B cell (primary cell): Measurements from ENCODE around the gene BABAM2. TPM values are rescaled to one million over a fixed set of nuclear protein-coding genes. Genes with fewer than 3 reads are reported as not detected.

ENCODE experiments used
- ATAC-seq: fragments of 200-7000 bp; cut with Tn5 transposase; one replicate; pipeline ENCODE4 v1.10.0; 2021; ENCODE audit warnings: low read depth, mild to moderate bottlenecking, moderate number of reproducible peaks, moderate library complexity
- CTCF ChIA-PET: fragments of 350-600 bp; sonication (Branson Sonifier 250); formaldehyde crosslinking; loops from one replicate; lab custom pipeline; 2021; ENCODE audit warnings: antibody characterized with exemption, inconsistent platforms; lab: Charles Lee
- POLR2A ChIA-PET: fragments of 350-600 bp; sonication (Branson Sonifier 250); formaldehyde crosslinking; loops from one replicate; lab custom pipeline; 2021; ENCODE audit warnings: antibody characterized with exemption; lab: Charles Lee
- DNase-seq: peaks from one replicate; pipeline ENCODE4 v3.0.0; 2013
- H2AFZ ChIP-seq: 2 replicates; pipeline ENCODE4 v1.6.1; 2012; ENCODE audit warnings: mild to moderate bottlenecking, low read depth, low read length; ENCODE audit not compliant: insufficient read depth, poor library complexity, severe bottlenecking
- H3K27ac ChIP-seq, 2 donors: 1 replicate in 1 of 2; 2 replicates in 1 of 2; pipeline ENCODE4 v1.5.1; 2012 to 2013; ENCODE audit warnings: low read length in 2 of 2, mild to moderate bottlenecking in 2 of 2, moderate library complexity in 1 of 2
- H3K27me3 ChIP-seq, 4 experiments: fragments of 200-600 bp in 1 of 4; sonication (generic) in 1 of 4; replicated peaks in 1 of 4; 1 replicate in 2 of 4; 2 replicates in 2 of 4; pipeline versions ENCODE4 v1.6.1 to v1.7.0; 2013 to 2016; ENCODE audit warnings: low read length in 3 of 4, mild to moderate bottlenecking in 2 of 4, mixed read lengths in 1 of 4, moderate library complexity in 1 of 4; ENCODE audit not compliant: insufficient read depth in 4 of 4, control insufficient read depth in 3 of 4; ENCODE audit errors: control extremely low read depth in 1 of 4
- H3K36me3 ChIP-seq, 2 experiments: replicated peaks in 1 of 2; 1 replicate in 1 of 2; 2 replicates in 1 of 2; pipeline versions ENCODE4 v1.6.1 to v1.7.1; 2013; ENCODE audit warnings: low read length in 1 of 2; ENCODE audit not compliant: insufficient read depth in 2 of 2, control insufficient read depth in 1 of 2; ENCODE audit errors: control extremely low read depth in 1 of 2, extremely low read depth in 1 of 2
- H3K4me1 ChIP-seq, 2 donors: fragments of 200-600 bp in 1 of 2; sonication (generic) in 1 of 2; 1 replicate in 1 of 2; 2 replicates in 1 of 2; pipeline versions ENCODE4 v1.5.1 to v1.6.1; 2013 to 2017; ENCODE audit warnings: low read length in 2 of 2; ENCODE audit not compliant: control insufficient read depth in 2 of 2, insufficient read depth in 2 of 2
- H3K4me2 ChIP-seq: replicated peaks from 2 replicates; pipeline ENCODE3; 2012; ENCODE audit warnings: mild to moderate bottlenecking, low read depth, low read length; ENCODE audit not compliant: poor library complexity, severe bottlenecking
- H3K4me3 ChIP-seq, 5 experiments: fragments of 200-600 bp in 1 of 5; sonication (generic) in 1 of 5; 1 replicate in 3 of 5; 2 replicates in 2 of 5; pipeline versions ENCODE4 v1.5.1 to v1.7.0; 2011 to 2016; ENCODE audit warnings: low read length in 4 of 5, mild to moderate bottlenecking in 4 of 5, low read depth in 2 of 5, control low read depth in 1 of 5, moderate library complexity in 1 of 5; ENCODE audit not compliant: insufficient read depth in 1 of 5; ENCODE audit errors: control extremely low read depth in 1 of 5, extremely low read depth in 1 of 5
- H3K79me2 ChIP-seq: fragments of 200-600 bp; sonication (generic); one replicate; pipeline ENCODE4 v1.6.0; 2016; ENCODE audit warnings: low read length; ENCODE audit not compliant: control insufficient read depth, insufficient read depth
- H3K9ac ChIP-seq: fragments of 200-600 bp; sonication (generic); 2 replicates; pipeline ENCODE4 v1.6.1; 2017; ENCODE audit warnings: mild to moderate bottlenecking, low read length, moderate library complexity
- H3K9me3 ChIP-seq, 3 donors: one replicate each; pipeline versions ENCODE4 v1.6.1 to v1.7.1; 2013; ENCODE audit warnings: low read length in 2 of 3; ENCODE audit not compliant: control insufficient read depth in 2 of 3, insufficient read depth in 1 of 3; ENCODE audit errors: control extremely low read depth in 1 of 3
- H4K20me1 ChIP-seq: 2 replicates; pipeline ENCODE4 v1.6.0; 2012; ENCODE audit warnings: mild to moderate bottlenecking, low read length; ENCODE audit not compliant: insufficient read depth, control insufficient read depth, poor library complexity, severe bottlenecking
- H3K27ac Mint-ChIP-seq: one replicate; pipeline ENCODE4 v1.8.0; 2021; ENCODE audit warnings: mixed read lengths
- H3K27me3 Mint-ChIP-seq: one replicate; pipeline ENCODE4 v1.8.0; 2021; ENCODE audit warnings: mixed read lengths
- H3K4me1 Mint-ChIP-seq: one replicate; pipeline ENCODE4 v1.8.0; 2021; ENCODE audit warnings: mixed read lengths
- H3K4me3 Mint-ChIP-seq: one replicate; pipeline ENCODE4 v1.8.0; 2021; ENCODE audit warnings: mixed read lengths
- H3K9me3 Mint-ChIP-seq: one replicate; pipeline ENCODE4 v1.8.0; 2022; ENCODE audit warnings: mixed read lengths; ENCODE audit not compliant: insufficient read depth
- EZH2 ChIP-seq: IDR thresholded peaks from 2 replicates; pipeline ENCODE4 v1.6.1; 2012; ENCODE audit warnings: borderline replicate concordance, low read depth, mild to moderate bottlenecking, moderate library complexity, low read length; ENCODE audit not compliant: insufficient read depth, poor library complexity, severe bottlenecking
- WGBS: methylation state at CpG from one replicate; pipeline ENCODE4 v1.1.5; 2013; ENCODE audit warnings: missing lambda C conversion rate; ENCODE audit not compliant: insufficient coverage; 5-methylcytosine and 5-hydroxymethylcytosine counted together
- intact Hi-C: fragments of 100-400 bp; cut with micrococcal nuclease; formaldehyde crosslinking; loops from one replicate; pipeline ENCODE4 v1.10.0; 2022
- polyA plus RNA-seq: library from polyadenylated mRNA; depleted of rRNA; stranded (reverse); fragments of >200 nt; gene quantifications from 2 replicates; pipeline ENCODE4 v1.2.3, GENCODE V29; 2012
- total RNA-seq, 2 donors: library from RNA; stranded (reverse); fragments of 120-200 nt in 1 of 2; gene quantifications; 1 replicate in 1 of 2; 2 replicates in 1 of 2; pipeline versions ENCODE4 v1.2.3 to v1.2.4, GENCODE V29; 2013 to 2022
- TF ChIP-seq, protein P1 (sequence below): fragments of 200-600 bp; IDR thresholded peaks from one replicate; pipeline ENCODE4 v1.8.0; 2022; ENCODE audit warnings: antibody characterized with exemption, mild to moderate bottlenecking

BABAM2 gene
- total and polyA plus RNA-seq, 2 donors (not counting 1 experiment from before 2014, with no cell fraction given): 22.3 to 69.6 TPM

DNA sequence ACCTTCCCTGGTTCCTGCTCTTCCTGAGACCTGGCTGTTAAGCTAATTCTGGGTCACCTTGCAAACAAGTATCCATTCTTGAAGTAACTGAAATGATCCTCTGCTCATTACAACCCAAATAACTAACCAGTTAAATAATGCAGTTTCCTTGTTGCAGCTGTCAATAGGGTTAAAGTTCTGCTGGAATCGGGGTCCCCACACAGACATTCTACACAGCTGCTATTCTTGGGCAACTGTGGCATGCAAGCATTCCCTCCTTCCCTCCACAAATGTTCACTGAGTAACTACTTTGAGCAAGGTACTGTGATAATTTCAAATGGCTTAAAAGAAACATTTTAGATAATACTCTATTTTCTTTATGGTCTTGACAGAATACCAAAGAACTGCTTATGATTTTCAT lies 17.4 kb upstream of the BABAM2 start:
- WGBS: 100% methylated on average over 1 of the region's 1 CpG
- CTCF ChIA-PET: no interaction called here

DNA sequence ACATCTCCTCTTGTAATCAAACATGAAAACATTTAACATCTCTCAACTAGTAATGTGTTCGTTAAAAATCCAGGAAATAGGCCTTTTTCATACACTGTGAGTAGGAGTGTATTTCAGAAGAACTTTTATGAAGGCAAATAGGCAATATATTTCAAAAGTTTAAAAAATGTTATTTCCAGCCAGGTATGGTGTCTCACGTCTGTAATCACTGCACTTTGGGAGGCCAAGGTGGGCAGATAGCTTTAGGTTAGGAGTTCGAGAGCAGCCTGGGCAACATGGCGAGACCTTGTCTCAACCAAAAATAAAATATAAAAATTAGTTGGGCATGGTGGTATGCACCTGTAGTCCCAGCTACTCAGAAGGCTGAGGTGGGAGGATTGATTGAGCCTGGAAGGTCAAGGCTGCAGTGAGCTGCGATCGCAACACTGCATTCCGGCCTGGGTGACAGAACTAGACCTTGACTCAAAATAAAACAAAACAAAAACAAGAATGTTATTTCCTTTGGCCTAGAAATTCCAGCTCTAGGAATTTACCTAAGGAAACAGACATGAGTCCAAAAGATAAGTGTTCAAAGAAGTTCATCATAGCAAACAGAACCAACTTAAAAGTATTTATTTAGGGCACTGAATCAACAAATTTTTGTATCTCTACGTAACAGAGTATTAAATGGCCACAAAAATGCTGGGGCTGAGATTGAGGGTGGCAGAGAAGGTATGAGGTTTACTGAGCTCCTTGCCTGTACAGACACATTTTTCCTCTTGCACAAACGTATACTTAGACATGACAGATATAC lies 15.2 kb upstream of the BABAM2 start:
- ChIA-PET CTCF (no interaction called here), POLR2A (no interaction called here)
- DNase-seq (no peak), ATAC-seq (no peak)
- TF ChIP-seq, protein P1, sequence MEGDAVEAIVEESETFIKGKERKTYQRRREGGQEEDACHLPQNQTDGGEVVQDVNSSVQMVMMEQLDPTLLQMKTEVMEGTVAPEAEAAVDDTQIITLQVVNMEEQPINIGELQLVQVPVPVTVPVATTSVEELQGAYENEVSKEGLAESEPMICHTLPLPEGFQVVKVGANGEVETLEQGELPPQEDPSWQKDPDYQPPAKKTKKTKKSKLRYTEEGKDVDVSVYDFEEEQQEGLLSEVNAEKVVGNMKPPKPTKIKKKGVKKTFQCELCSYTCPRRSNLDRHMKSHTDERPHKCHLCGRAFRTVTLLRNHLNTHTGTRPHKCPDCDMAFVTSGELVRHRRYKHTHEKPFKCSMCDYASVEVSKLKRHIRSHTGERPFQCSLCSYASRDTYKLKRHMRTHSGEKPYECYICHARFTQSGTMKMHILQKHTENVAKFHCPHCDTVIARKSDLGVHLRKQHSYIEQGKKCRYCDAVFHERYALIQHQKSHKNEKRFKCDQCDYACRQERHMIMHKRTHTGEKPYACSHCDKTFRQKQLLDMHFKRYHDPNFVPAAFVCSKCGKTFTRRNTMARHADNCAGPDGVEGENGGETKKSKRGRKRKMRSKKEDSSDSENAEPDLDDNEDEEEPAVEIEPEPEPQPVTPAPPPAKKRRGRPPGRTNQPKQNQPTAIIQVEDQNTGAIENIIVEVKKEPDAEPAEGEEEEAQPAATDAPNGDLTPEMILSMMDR: no peak
- no peak for TF ChIP-seq EZH2
- no peak overlapping the region for H3K27ac ChIP-seq
- Mint-ChIP-seq H3K9me3 (peaks cover 2% of the 10 kb centered on the region), H3K4me1 (no peaks in the 10 kb centered on the region), H3K27ac (no peak overlapping the region), H3K27me3 (no peaks in the 10 kb centered on the region), H3K4me3 (no peak overlapping the region)
- no peaks in the 10 kb centered on the region for H4K20me1 ChIP-seq
- intact Hi-C loops: no loop called here
- H3K36me3 ChIP-seq: no peaks in the 10 kb centered on the region
- H2AFZ ChIP-seq: no peak overlapping the region
- H3K9me3 ChIP-seq: peaks cover 0 to 1% (median 0%) of the 10 kb centered on the region in 3 donors
- H3K27me3 ChIP-seq: no peaks in the 10 kb centered on the region
- H3K9ac ChIP-seq: no peak overlapping the region
- H3K4me3 ChIP-seq: no peak overlapping the region
- H3K79me2 ChIP-seq: no peaks in the 10 kb centered on the region
- H3K4me1 ChIP-seq: no peaks in the 10 kb centered on the region
- no CpG with 5 or more reads among the region's 9 CpGs for WGBS
- no peak overlapping the region for H3K4me2 ChIP-seq

More for the DNA sequence above, 17.4 kb upstream of the BABAM2 start:
- Mint-ChIP-seq H3K27ac (no peak overlapping the region), H3K9me3 (peaks cover 2% of the 10 kb centered on the region), H3K27me3 (no peaks in the 10 kb centered on the region), H3K4me1 (no peaks in the 10 kb centered on the region), H3K4me3 (no peak overlapping the region)
- ATAC-seq: no peak
- H3K4me3 ChIP-seq: no peak overlapping the region
- H3K9ac ChIP-seq: no peak overlapping the region
- no peaks in the 10 kb centered on the region for H3K27me3 ChIP-seq
- H3K4me1 ChIP-seq: no peaks in the 10 kb centered on the region
- POLR2A ChIA-PET: no interaction called here
- H3K9me3 ChIP-seq: peaks cover 0 to 1% (median 0%) of the 10 kb centered on the region in 3 donors
- no peak overlapping the region for H3K27ac ChIP-seq
- intact Hi-C loops: no loop called here
- no peak for TF ChIP-seq EZH2
- TF ChIP-seq, protein P1: no peak
- no peak for DNase-seq
- H3K79me2 ChIP-seq: no peaks in the 10 kb centered on the region
- H3K4me2 ChIP-seq: no peak overlapping the region
- H4K20me1 ChIP-seq: no peaks in the 10 kb centered on the region
- no peaks in the 10 kb centered on the region for H3K36me3 ChIP-seq
- no peak overlapping the region for H2AFZ ChIP-seq
